MV-4-11 (cell line): ENCODE data around the gene ASB2.

Source experiments
- DNase-seq: peaks from one replicate; lab custom pipeline; 2025; lab: John Stamatoyannopoulos, UW

Gene ASB2, protein sequence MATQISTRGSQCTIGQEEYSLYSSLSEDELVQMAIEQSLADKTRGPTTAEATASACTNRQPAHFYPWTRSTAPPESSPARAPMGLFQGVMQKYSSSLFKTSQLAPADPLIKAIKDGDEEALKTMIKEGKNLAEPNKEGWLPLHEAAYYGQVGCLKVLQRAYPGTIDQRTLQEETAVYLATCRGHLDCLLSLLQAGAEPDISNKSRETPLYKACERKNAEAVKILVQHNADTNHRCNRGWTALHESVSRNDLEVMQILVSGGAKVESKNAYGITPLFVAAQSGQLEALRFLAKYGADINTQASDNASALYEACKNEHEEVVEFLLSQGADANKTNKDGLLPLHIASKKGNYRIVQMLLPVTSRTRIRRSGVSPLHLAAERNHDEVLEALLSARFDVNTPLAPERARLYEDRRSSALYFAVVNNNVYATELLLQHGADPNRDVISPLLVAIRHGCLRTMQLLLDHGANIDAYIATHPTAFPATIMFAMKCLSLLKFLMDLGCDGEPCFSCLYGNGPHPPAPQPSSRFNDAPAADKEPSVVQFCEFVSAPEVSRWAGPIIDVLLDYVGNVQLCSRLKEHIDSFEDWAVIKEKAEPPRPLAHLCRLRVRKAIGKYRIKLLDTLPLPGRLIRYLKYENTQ

DNA sequence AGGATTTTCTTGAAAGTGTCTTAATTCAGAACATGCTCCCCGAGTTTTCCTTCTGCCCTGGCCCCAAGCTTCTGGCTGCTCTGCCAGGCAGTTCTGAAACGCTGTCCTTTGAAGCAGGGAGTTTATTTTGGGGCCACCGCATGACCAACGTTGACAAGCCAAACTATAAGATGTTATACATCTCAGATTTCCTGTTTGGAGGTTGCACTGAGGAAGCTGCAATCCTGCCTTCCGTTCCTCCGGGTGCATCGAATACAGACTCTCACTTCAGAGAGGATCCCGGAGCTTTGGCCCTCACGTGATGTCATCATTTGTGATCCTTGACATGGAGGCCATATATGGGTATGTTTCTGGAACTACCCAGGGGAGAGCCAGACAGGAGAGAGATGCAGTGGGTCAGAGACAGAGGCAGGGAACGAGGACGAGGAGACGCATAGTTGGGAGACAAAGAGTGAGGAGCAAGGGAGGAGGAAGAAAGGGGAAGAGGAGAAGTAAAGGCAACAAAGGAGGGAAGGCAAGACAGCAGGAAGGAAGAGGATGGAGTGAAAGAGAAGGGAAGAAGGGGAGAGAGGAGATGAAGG lies at the start of gene ASB2:
ASB2 (minus strand) TSS at position 94 of the 581 bp plus-strand sequence. CDS start 12,031 bp downstream, outside the sequence.
- DNase-seq, result peak; percentile 74

DNA sequence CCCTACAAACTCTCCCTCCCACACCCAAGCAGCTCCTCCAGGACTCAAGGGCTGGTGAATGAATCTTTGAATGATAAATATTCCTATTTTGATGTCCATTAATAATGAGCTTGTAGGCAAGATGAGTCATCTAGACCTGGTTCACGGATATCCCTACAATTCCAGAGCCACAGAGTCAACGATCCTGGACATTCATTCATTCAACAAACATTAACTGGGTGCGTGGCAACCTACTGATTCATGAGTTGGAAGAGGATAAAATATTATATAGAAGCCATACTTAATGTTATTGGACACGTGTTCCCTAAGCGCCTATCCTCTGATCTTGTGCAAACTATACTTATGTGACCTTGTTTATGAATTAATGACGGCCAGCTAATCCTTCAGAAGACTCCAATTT lies 49.4 kb upstream of the ASB2 start:
- DNase-seq, result no peak

DNA sequence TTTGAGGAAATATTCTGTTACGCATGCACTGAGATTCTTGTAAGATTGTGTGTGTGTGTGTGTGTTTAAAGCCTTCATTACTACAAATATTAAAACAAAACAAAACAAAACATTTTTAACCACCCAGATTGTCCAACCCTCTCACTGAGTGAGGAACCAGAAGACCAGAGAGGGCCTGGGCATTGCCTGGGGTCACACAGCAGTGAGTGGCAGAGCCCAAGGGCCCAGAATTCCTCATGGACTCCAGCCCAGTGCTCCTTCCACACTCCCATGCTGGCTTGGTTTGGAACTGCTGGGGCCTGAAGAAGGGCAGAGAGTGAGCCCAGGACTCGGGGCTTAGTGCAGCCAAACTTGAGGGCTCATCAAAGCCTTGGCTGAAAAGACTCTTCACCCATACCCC lies 48.2 kb upstream of the ASB2 start:
- DNase-seq, result no peak

DNA sequence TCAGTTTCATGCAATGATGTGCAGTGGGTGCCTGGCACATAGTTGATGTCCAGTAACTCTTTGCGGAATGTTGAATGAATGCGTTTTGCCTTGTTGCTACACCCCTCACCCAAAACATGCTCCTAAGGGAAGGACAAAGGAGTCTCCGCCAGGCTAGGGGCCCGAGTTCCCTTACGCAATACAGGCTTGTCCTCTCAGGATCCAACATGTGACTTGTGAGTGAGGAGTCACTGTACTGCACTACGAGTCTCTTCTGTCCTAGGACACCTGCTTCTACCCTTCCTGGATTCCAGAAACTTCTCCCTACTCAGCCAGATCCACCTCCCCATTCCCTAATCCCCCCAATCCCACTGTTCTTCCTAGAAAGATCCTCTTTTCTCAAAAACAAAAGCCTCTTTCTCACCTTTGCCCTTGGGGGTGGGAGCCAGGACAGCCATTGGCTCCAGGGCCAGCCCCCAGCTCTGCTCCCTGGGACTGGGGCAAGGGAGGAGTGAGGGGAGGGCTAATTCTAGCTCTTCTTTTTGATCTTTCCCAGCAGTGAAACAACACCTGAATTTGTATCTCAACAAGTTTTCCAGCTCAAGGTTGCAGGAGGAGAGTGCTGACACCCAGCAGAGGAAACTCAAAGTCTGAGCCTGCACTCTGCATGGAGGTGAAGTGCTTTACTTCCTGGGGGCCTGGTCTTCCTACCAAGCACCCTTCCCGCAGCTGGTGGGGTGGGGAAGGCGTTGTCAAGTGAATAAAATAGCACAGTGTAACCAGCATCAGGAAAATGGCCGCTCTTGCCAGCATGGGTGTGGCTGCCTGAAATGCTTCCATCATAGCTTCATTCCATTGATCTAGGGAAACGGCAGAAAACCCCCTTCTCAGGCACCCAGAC lies 46.4 kb upstream of the ASB2 start:
- peak; percentile 14 for DNase-seq

DNA sequence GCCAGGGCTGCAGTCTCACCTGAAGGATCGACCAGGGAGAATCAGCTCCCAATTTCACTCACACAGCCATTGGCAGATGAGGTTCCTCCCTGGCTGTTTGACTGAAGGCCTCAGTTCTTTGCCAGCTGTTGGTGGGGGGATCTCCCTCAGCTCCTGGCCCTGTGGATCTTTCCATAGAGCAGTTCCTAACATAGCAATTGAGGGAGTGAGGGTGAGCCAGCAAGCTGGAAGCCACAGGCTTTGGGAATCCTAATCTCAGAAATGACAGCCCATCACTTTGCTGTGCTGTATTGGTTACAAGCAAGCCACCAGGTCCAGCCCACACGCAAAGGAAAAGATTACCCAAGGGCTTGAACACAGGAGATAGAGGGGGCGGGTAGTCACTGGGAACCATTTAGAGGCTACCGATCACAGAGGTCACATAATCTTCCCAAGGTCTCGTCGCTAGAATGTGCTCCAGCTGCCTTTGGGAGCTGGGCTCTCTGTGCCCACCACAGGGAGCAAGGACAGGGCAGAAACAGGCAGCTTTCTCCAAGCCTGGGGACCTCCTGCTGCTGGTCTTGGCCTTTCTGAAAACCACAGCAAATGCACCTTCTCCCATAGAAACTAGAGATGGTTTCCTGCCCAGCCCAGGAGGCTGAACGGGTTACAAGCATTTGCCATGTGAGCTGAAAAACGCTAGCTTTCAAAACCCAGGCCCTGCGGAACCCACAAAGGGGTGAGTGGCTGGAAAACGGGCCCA lies 45.2 kb upstream of the ASB2 start:
- DNase-seq, result no peak

DNA sequence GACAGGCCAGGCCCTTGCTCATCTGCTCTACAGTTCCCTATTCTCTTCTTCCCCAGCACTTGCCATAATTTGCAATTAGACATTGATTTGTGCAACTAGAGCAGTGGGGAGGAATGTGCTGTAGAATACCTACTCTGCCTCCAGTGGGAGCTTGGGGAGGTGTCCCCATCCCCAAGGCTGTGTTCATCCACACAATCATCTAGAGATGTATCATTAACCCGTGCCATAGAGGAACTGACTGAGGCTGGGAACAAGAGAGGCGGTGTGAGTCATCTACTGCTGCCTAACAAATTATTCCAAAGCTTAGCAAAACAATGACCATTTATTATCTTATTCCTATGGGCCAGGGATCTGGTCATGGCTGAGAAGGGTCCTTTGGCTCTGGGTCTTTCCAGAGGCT lies 44.6 kb upstream of the ASB2 start:
- DNase-seq, result peak; percentile 17

DNA sequence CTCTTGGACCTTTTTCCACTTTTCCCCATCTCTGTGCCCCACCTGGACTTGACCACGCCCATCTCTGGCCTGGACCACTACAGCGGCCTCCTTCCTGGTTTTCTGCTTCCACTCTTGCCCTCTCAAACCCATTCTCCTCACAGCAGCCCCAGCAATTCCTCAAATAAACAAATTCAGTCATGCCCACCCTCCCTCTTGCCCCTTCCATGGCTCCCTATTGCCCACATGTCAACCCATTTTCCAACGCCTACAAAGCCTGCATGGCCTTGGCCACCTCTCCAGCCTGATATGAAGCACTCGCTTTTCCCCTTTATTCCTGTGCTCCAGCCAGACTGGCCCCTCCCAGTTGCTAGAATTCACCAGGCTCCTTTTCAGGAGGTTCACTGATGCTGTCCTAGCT lies 43.9 kb upstream of the ASB2 start:
- DNase-seq, result no peak

DNA sequence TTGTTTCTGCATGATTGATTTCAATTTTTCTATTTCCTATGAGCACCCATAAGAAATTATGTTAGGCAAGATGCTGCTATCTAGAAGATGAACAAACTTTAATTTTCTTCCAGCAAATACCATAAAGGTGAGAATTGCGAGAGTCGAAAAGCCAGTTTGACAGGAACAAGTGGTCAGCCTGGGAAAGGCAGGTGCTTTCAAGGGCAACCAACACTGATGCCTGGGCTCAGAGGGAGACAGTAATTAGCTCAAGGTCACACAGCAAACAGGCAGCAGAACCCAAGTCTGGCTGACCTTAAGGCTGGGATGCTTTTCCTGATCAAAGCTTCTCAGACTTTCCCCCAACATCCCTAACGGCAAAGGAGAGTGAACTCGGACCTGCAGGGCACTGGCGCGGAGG lies 43.0 kb upstream of the ASB2 start:
- no peak for DNase-seq

DNA sequence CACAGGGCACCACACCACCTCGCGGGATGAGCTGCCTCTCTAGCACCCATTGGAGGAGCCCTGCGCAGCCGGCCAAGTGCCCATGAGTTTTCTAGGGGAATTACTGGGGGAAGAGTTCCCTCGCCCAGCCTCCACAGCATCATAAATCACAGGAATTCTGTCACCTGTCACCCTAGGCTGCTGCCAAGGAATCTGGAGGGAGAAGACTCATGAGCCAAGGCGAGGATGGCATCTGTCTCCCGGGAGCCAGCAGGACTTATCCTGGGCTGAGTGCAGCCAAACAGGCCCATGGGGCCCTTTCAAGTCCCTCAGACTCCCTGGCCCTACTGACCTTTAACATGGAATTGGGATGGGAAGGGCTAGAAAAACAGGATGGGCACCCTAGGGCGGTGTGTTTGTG lies 41.9 kb upstream of the ASB2 start:
- no peak for DNase-seq

DNA sequence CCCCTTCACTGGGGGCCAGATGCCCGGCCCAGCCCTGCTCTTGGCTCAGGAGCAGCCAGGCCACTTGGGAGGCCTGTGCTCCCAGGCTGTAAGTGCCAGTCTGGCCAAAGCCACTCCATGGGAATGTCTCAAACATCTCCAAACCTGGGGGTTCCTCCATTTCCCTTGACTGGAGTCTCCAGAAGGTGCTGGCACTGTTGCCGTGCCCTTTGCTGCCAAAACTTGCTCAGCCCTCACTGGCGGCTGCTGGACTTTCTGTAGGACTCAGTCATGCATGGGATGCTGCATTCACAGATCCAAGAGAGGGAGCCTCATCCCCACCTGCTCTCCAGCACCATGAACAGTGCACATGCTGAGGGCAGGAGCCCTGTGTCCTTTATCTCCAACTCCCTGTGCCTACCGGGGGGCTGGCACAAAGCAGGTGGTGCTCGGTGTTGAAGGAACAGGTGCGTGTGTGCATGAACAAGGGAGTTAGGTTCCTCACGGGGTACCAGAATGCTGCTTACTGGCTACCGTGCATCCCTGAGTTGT lies 40.1 kb upstream of the ASB2 start:
- no peak for DNase-seq

DNA sequence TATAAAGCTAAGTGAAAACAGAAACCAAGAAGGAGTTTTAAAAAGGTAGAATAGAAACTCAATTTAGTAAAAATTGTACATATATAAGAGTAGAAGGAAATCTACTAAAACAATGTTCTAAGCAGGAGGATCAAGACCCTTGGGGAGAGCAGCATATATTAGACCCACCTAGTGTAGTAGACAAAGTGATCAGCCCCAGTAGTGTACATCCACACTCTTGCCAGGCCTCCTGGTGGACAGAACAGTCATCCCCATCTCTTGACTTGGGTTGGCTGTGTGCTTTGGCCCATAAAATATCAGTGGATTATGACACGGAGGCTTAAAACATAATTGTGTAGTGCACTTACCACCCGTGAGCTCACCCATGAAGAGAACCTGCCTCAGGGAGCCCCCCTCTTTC lies 38.9 kb upstream of the ASB2 start:
- DNase-seq, result no peak

DNA sequence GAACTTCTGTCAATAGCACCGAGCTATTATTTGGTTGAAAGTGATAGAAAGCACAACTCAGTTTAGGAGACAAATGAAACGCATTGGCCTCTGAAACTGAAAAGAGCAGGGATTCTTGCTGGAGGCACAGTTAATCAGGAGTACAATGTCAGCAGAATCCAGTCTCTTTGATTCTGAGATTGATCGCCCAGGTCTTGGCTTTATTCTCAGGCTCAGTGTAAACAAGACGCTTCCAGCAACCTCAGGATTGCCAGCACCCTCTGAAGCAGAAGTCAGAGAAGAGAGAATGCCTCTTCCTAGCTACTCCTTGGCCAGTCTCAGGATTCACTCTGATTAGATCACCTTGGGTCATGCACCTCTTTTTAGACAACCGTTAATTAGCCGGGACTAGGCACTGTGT lies 38.0 kb upstream of the ASB2 start:
- no peak for DNase-seq

DNA sequence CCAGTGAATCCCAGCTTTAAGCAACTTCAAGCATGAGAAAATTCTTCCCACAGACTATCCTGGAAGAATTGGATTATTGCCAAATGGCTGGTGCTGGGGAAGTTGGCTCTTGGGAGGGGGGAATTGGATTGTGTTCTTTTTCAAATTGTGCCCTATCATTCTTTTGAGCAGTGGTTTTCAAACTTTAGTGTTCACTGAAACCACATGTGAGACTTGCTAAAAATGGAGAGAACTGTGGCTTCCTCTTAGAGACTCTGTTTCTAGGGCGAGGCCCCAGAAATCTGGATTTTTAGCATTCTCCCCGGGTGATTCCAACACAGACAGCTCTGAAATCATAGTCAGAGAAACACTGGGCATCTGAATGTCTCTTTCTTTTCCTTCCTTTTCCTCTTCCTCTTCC lies 35.4 kb upstream of the ASB2 start:
- peak; percentile 54 for DNase-seq

DNA sequence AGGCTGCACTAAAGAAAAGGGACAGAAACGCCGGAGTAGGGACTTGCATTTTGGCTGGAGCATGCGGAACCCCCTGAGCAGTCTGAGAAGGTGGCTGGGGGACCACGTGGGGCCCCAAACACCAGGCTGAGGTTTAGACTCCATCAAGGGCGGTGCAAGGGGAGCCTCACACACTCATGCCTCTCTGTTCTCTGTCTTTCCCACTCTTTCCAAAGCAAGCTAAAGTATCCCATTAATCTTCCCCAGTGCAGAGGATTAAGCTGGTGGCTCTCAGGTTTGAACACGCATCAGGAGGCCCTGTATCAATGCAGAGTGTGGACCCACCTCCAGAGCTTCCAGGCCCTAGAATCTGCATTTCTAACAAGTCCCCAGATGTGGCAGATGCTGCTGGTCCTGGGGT lies 34.3 kb upstream of the ASB2 start:
- no peak for DNase-seq

DNA sequence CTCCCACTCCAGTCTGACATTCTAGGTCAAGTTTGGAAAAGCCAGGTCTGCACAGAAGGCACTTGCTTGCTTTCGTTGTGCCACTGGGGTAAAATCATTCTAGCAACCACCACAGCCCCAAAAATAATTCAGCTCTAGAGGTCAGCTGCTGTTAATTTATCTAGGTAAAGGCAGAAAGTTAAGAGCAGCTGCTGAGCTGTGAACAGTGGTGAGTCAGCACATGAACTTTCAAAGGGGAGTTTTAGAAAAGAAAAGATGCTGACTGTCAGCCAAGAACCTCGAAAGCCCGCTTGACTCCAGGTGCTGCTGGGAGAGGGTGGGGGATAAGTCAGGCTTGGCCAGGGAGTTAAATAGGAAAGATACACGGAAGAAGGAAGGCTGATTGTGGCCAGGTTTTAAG lies 33.4 kb upstream of the ASB2 start:
- DNase-seq, result no peak

DNA sequence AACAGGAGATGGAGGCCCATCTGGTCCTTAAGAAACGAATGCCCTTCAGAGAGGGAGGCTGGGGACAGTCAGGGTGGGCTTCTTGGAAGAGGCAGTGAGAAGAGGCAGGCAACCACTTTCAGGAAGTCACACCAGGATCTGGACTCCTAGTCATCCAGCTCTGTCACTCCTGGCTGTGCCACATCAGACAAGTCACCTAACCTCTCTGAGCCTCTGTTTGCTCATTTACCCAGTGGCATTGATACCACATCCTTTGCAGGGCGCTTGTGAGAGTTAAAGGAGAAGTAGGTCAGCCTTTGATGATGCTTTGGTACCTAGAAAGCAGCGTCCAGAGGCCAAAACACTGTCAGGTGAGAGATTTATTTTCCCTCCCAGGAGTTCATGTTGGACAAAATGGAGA lies 31.9 kb upstream of the ASB2 start:
- DNase-seq, result no peak

DNA sequence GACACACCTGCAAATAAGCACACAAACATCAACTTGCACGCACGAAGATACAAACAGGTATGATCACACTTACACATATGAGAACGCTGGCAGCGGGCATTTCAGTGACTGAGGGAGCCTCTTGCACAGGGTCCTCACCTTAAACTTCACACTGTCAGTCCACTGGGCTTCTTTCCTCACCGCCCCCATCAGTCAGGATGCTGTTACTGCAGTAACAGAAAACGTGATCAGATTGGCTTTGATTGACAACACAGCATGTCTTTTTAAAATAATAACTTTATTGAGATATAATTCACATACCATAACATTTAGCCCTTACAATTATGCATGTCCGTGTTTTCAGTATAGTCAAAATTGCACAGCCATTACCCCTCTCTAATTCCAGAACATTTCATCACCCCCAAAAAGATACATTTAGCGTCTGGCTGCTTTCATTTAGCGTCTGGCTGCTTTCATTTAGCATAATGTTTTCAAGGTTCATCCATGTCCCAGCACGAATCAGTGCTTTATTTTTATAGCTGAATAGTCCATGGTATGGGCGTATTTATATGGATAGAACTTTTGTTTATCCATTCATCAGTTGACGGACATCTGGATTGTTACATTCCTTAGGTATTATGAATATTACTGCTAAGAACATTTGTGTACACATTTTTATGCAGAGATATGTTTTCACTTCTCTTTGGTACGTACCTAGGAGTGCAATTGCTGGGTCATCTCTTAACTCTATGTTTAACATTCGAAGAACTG lies 29.1 kb upstream of the ASB2 start:
- DNase-seq, result no peak

DNA sequence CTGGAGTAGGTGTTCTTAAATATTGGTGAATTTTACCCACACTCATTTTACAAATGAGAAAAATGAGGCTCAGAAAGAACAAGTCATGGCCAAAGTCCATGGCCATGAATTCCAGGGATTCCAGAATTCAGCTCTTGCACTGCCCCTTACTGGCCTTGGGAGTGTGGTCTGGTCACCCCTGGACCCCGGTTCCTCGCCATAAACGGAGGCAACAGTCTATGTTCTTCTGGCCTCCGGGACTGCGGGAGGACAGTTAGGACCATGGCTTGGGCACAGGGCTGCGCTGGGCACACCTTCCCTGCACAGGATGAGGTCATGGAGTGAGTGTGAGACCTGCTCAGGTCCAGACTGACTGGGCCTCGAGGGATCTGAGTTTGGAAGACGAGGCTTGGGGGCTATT lies 27.6 kb upstream of the ASB2 start:
- no peak for DNase-seq

DNA sequence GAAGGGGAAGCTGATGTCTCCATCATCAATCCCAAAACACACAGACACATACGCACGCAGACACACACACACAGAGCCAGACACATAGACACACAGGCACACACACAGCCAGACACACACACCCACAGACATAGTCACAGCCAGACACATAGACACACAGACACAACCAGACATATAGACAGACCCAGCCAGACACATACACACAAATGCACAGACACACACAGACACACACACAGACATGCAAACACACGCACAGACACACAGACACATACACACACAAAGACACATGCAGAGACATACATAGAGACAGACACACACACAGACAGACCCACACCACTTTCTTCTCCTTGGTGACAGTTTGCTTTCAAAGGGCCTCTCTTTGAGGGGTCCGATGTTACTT lies 27.0 kb upstream of the ASB2 start:
- no peak for DNase-seq

DNA sequence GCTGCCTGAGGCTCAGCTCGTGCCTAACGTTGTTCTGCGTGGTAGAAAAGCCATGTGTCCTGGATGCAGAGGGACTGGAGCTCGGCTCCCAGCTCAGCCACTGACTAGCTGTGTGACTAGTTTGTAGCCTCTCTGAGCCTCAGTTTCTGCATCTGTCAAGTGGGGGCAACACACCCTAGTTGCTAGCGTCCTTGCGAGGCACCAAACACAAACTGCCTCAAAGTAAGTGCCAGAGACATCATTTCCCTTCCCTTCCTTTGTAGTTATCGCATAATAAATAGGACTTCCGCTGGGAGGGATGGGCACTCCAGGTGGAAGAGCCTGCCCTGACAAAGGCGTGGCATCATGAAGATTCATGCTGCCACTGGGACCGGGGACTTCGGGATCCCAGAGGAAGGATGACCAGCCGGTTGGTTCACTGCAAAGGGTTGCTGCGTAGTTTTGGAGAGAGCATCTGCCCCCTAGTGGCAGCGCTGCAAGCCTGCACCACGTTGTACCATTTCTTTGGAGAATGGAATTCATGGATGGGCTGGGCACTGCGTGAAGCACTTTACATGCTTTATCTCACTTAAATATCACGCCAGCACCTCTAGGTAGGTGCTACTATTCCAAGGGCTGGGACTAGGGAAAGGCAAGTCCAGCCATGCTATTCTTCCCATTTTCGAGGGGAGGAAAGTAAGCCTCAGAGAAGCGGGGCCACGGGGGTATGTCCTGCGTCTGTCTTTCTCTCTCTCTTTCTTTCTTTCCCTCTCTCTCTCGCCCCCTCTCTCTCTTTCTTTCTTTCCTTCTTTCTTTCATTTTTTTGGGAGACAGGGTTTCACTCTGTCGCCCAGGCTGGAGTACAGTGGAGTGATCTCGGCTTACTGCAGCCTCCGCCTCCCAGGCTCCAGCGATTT lies 25.4 kb upstream of the ASB2 start:
- DNase-seq, result peak; percentile 31
